Measurements from ENCODE around the gene TRIM8.

Gene TRIM8

GRCh38 chr10:102673819-102674511 is 29.7 kb downstream of the TRIM8 start:
- no peak for TF ChIP-seq NFIC (IDR thresholded peaks at IDR 0.05)
- TF ChIP-seq TEAD4 (IDR thresholded peaks at IDR 0.05): no peak
- no peak for TF ChIP-seq USF1 (IDR thresholded peaks at IDR 0.05)
- no peak for TF ChIP-seq EGR1 (IDR thresholded peaks at IDR 0.05)
- no peak for TF ChIP-seq YY1 (IDR thresholded peaks at IDR 0.05; ENCODE audit: low read depth)

GRCh38 chr10:102674566-102674965 is 30.3 kb downstream of the TRIM8 start:
- no peak for TF ChIP-seq CREB1 (IDR thresholded peaks at IDR 0.05; ENCODE audit: low read depth)
- no peak for TF ChIP-seq NFIC (IDR thresholded peaks at IDR 0.05)
- no peak for TF ChIP-seq RAD21 (IDR thresholded peaks at IDR 0.05; ENCODE audit: low read depth)
- TF ChIP-seq FOXM1 (IDR thresholded peaks at IDR 0.05; ENCODE audit: borderline replicate concordance, low read depth): no peak
- TF ChIP-seq TAF1 (IDR thresholded peaks at IDR 0.05; ENCODE audit: low read depth): no peak

DNA sequence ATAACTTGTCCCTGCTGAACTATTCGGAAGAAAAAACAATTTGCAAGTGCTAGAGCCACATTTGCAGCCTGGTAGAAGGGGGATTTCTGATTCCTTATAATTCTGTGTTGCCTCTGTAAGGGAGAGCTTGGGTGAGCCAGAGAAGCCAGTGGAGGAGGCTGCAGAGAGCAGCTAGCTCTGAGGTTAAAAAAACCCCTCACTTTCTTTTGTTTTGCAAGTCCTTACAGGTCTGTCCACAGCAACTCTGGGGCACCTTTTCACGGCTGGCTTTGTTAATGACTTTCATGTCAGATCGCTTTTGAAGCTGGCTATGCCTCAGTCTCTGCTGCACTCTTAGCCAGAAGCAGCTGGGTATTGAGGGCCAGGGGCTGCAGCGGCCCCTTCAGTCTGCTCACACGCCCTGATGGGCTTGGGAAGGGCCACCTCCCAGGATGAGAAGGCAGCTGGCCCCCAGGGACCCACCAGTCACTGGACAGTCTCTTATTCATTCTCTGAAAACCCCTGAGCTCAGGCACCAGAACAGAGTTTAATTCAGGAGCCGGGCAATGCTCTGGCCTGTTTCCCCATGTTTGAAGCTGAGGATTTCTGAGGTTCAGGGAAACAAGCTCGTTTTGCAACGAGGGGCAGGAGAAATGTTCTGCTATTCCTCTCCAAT is 30.9 kb downstream of the TRIM8 start:
- no peak for TF ChIP-seq MAX (IDR thresholded peaks at IDR 0.05)
- no peak for TF ChIP-seq CREB1 (IDR thresholded peaks at IDR 0.05; ENCODE audit: low read depth)
- TF ChIP-seq RAD21 (IDR thresholded peaks at IDR 0.05; ENCODE audit: low read depth): no peak
- TF ChIP-seq CEBPB (IDR thresholded peaks at IDR 0.05): no peak
- no peak for TF ChIP-seq EGR1 (IDR thresholded peaks at IDR 0.05)
- no peak for TF ChIP-seq EP300 (IDR thresholded peaks at IDR 0.05; ENCODE audit: borderline replicate concordance)
- TF ChIP-seq TEAD4 (IDR thresholded peaks at IDR 0.05): no peak
- TF ChIP-seq USF1 (IDR thresholded peaks at IDR 0.05): no peak
- TF ChIP-seq, protein P1, sequence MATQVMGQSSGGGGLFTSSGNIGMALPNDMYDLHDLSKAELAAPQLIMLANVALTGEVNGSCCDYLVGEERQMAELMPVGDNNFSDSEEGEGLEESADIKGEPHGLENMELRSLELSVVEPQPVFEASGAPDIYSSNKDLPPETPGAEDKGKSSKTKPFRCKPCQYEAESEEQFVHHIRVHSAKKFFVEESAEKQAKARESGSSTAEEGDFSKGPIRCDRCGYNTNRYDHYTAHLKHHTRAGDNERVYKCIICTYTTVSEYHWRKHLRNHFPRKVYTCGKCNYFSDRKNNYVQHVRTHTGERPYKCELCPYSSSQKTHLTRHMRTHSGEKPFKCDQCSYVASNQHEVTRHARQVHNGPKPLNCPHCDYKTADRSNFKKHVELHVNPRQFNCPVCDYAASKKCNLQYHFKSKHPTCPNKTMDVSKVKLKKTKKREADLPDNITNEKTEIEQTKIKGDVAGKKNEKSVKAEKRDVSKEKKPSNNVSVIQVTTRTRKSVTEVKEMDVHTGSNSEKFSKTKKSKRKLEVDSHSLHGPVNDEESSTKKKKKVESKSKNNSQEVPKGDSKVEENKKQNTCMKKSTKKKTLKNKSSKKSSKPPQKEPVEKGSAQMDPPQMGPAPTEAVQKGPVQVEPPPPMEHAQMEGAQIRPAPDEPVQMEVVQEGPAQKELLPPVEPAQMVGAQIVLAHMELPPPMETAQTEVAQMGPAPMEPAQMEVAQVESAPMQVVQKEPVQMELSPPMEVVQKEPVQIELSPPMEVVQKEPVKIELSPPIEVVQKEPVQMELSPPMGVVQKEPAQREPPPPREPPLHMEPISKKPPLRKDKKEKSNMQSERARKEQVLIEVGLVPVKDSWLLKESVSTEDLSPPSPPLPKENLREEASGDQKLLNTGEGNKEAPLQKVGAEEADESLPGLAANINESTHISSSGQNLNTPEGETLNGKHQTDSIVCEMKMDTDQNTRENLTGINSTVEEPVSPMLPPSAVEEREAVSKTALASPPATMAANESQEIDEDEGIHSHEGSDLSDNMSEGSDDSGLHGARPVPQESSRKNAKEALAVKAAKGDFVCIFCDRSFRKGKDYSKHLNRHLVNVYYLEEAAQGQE (IDR thresholded peaks at IDR 0.05; ENCODE audit: low read depth): no peak
- TF ChIP-seq ZBTB7A (IDR thresholded peaks at IDR 0.05; ENCODE audit: low read depth): no peak
- no peak for TF ChIP-seq FOXM1 (IDR thresholded peaks at IDR 0.05; ENCODE audit: borderline replicate concordance, low read depth)
- TF ChIP-seq NFIC (IDR thresholded peaks at IDR 0.05): no peak
- TF ChIP-seq TAF1 (IDR thresholded peaks at IDR 0.05; ENCODE audit: low read depth): no peak
- no peak for TF ChIP-seq TCF12 (IDR thresholded peaks at IDR 0.05; ENCODE audit: low read depth)
- no peak for TF ChIP-seq YY1 (IDR thresholded peaks at IDR 0.05; ENCODE audit: low read depth)

GRCh38 chr10:102675666-102676533 is 31.6 kb downstream of the TRIM8 start:
- TF ChIP-seq TAF1 (IDR thresholded peaks at IDR 0.05; ENCODE audit: low read depth) (no peak), CREB1 (IDR thresholded peaks at IDR 0.05; ENCODE audit: low read depth) (no peak), TEAD4 (IDR thresholded peaks at IDR 0.05) (no peak), ZBTB7A (IDR thresholded peaks at IDR 0.05; ENCODE audit: low read depth) (no peak), EP300 (IDR thresholded peaks at IDR 0.05; ENCODE audit: borderline replicate concordance) (no peak), YY1 (IDR thresholded peaks at IDR 0.05; ENCODE audit: low read depth) (no peak), EGR1 (IDR thresholded peaks at IDR 0.05) (no peak), MAX (IDR thresholded peaks at IDR 0.05) (no peak), FOXM1 (IDR thresholded peaks at IDR 0.05; ENCODE audit: borderline replicate concordance, low read depth) (no peak), NFIC (IDR thresholded peaks at IDR 0.05) (no peak), USF1 (IDR thresholded peaks at IDR 0.05) (no peak)
- TF ChIP-seq, protein P1 (IDR thresholded peaks at IDR 0.05; ENCODE audit: low read depth): no peak
